Measurements from ENCODE around the gene LIMK2. TPM values are rescaled to one million over a fixed set of nuclear protein-coding genes. Genes with fewer than 3 reads are reported as not detected.

The LIMK2 gene
- total RNA-seq, 2 donors from 2014 or later, result 88.0 to 109 TPM

DNA sequence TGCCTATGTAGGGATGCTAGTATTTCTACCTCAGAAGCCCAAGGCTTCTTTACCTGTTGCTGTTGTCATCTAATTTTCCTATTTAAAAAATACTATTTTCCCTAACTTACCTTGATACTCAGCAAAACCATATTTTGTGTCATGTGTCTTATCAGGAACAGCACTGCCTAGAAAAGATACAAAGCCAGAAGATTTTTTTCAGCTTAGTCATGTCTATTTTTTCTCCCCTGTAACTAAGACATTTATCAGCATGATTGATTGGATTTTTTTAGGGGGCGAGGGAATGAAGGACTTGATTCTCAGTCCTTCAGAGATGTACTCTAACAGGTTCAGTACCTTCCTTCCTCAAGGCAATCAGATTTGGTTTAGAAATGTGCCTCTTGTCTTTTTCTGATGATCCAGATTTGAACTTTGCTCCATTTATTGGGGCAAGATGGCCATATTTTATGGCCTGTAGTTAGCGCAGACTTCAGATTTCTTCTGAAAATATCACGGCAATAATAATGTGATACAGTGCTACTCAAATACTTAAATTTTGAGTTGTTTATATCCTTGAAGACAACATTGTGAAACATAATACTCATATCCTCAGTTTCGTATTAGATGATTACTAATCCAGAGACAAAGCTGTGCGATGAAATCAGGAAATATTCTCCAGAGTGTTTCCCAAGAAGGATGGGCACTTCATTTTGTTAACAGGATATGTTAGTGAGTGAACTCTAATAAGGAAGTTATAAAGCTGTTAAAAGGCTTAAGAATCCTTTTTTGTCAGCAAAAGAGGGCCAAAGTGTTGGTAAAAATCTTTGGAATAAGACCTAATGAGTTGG lies 83.9 kb downstream of the LIMK2 start:
- no peak for DNase-seq
- H3K9ac ChIP-seq (ENCODE audit: low read depth in 2 of 2, low read length in 2 of 2), result peak overlapping the region in 1 of 2 donors; percentile 36
- H3K27ac ChIP-seq, result peak overlapping the region; percentile 64
- H3K4me3 ChIP-seq, result no peak overlapping the region
- H3K36me3 ChIP-seq, result no peaks in the 10 kb centered on the region
- TF ChIP-seq, protein P1, sequence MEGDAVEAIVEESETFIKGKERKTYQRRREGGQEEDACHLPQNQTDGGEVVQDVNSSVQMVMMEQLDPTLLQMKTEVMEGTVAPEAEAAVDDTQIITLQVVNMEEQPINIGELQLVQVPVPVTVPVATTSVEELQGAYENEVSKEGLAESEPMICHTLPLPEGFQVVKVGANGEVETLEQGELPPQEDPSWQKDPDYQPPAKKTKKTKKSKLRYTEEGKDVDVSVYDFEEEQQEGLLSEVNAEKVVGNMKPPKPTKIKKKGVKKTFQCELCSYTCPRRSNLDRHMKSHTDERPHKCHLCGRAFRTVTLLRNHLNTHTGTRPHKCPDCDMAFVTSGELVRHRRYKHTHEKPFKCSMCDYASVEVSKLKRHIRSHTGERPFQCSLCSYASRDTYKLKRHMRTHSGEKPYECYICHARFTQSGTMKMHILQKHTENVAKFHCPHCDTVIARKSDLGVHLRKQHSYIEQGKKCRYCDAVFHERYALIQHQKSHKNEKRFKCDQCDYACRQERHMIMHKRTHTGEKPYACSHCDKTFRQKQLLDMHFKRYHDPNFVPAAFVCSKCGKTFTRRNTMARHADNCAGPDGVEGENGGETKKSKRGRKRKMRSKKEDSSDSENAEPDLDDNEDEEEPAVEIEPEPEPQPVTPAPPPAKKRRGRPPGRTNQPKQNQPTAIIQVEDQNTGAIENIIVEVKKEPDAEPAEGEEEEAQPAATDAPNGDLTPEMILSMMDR (IDR thresholded peaks at IDR 0.05), result no peak
- intact Hi-C loops (cut with DNase I), result no loop called here
- H3K27me3 ChIP-seq, result no peaks in the 10 kb centered on the region
- no peaks in the 10 kb centered on the region for H3K9me3 ChIP-seq
- peaks cover 14% of the 10 kb centered on the region for H3K4me1 ChIP-seq

DNA sequence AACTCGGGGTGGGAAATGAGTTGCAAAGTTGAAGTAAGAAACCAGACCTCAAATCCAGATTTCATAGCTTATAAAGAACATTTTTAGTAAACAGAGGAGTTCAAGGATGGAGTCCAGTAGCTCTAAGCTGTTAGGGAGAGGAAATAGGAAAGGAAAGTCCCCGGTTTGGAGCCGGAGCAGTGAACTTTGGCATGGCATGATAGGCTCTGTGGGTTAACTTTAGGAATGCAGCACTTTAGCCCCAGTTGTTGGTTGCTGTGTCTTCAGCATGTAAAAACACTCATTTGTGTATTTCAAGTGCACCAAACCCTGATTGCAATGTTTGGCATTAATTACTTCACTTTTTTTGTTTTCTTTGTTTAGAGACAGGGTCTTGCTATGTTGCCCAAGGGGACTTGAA lies 88.8 kb downstream of the LIMK2 start:
- Histone ChIP-seq H3K9ac (ENCODE audit: low read depth in 2 of 2, low read length in 2 of 2) (no peak overlapping the region), H3K36me3 (no peaks in the 10 kb centered on the region), H3K4me1 (peaks cover 23% of the 10 kb centered on the region), H3K9me3 (no peaks in the 10 kb centered on the region), H3K27me3 (no peaks in the 10 kb centered on the region), H3K4me3 (no peak overlapping the region), H3K27ac (no peak overlapping the region)
- intact Hi-C loops (cut with DNase I), result no loop called here
- DNase-seq, result no peak
- TF ChIP-seq, protein P1 (IDR thresholded peaks at IDR 0.05), result no peak

DNA sequence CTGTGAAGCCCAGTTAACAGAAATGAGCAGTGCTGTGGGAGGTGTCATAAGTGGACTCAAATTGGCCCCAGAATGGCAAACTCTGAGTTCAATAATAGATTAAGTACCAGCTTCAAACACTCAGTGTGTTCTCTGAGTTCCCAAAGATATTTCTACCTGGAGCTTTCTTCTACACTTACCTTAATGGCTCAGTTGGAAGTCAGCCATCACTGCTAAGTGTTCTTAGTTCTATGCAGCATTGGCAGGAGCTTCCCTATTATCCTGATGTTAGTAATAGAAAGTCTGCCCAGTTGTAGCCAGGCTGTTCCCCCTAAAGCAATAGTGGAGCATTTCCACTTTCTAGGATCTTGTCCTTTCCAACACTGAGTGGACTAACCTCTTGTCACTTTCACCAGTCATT lies 89.9 kb downstream of the LIMK2 start:
- no peaks in the 10 kb centered on the region for H3K9me3 ChIP-seq
- H3K4me1 ChIP-seq, result peaks cover 14% of the 10 kb centered on the region
- H3K36me3 ChIP-seq, result no peaks in the 10 kb centered on the region
- no peaks in the 10 kb centered on the region for H3K27me3 ChIP-seq
- intact Hi-C loops (cut with DNase I), result no loop called here
- no peak for DNase-seq
- H3K27ac ChIP-seq, result no peak overlapping the region
- H3K4me3 ChIP-seq, result no peak overlapping the region
- H3K9ac ChIP-seq (ENCODE audit: low read depth in 2 of 2, low read length in 2 of 2), result no peak overlapping the region
- TF ChIP-seq, protein P1 (IDR thresholded peaks at IDR 0.05), result no peak

DNA sequence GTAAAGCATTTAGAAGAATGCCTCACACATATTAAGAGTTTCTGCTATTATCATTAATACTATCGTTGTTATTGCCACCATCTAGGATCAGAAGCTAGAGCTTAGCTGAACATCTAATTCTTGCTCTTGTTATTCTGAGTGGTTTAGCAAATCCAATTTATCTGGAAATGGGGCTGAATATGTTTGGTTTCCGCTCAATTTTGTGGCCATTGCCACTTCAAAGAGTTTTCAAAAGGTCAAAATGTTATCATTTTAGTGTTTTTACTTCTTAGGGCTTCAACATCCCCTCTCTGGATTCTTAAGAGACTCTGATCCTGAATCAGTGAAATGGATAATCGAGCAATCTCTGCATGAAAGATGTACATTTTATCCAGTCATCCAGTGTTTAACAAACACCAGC lies 90.4 kb downstream of the LIMK2 start:
- peaks cover 11% of the 10 kb centered on the region for H3K4me1 ChIP-seq
- H3K9me3 ChIP-seq, result no peaks in the 10 kb centered on the region
- no peak overlapping the region for H3K9ac ChIP-seq (ENCODE audit: low read depth in 2 of 2, low read length in 2 of 2)
- TF ChIP-seq, protein P1 (IDR thresholded peaks at IDR 0.05), result no peak
- intact Hi-C loops (cut with DNase I), result no loop called here
- H3K4me3 ChIP-seq, result no peak overlapping the region
- no peak overlapping the region for H3K27ac ChIP-seq
- H3K27me3 ChIP-seq, result no peaks in the 10 kb centered on the region
- H3K36me3 ChIP-seq, result no peaks in the 10 kb centered on the region
- no peak for DNase-seq

DNA sequence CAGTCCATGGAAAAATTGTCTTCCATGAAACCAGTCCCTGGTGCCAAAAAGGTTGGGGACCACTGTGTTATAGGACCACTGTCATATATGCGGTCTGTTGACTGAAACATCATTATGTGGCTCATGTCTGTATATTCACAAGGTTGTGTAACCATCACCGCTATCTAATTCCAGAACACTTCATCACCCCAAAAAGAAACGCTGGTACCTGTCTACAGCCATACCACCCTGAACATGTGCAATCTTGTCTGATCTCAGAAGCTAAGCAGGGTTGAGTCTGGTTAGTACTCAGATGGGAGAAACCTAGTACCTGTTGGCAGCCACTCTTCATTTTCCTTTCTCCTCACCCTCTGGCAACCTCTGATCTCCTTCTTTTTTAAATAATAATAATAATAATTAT lies 93.1 kb downstream of the LIMK2 start:
- Histone ChIP-seq H3K36me3 (no peaks in the 10 kb centered on the region), H3K27me3 (no peaks in the 10 kb centered on the region), H3K9me3 (no peaks in the 10 kb centered on the region), H3K9ac (ENCODE audit: low read depth in 2 of 2, low read length in 2 of 2) (no peak overlapping the region), H3K4me3 (no peak overlapping the region), H3K4me1 (peaks cover 11% of the 10 kb centered on the region), H3K27ac (no peak overlapping the region)
- intact Hi-C loops (cut with DNase I), result no loop called here
- DNase-seq, result no peak
- TF ChIP-seq, protein P1 (IDR thresholded peaks at IDR 0.05), result no peak

Data from colonic mucosa (tissue), 4 donors.